ENCODE data around the gene TMEM125.

DNA sequence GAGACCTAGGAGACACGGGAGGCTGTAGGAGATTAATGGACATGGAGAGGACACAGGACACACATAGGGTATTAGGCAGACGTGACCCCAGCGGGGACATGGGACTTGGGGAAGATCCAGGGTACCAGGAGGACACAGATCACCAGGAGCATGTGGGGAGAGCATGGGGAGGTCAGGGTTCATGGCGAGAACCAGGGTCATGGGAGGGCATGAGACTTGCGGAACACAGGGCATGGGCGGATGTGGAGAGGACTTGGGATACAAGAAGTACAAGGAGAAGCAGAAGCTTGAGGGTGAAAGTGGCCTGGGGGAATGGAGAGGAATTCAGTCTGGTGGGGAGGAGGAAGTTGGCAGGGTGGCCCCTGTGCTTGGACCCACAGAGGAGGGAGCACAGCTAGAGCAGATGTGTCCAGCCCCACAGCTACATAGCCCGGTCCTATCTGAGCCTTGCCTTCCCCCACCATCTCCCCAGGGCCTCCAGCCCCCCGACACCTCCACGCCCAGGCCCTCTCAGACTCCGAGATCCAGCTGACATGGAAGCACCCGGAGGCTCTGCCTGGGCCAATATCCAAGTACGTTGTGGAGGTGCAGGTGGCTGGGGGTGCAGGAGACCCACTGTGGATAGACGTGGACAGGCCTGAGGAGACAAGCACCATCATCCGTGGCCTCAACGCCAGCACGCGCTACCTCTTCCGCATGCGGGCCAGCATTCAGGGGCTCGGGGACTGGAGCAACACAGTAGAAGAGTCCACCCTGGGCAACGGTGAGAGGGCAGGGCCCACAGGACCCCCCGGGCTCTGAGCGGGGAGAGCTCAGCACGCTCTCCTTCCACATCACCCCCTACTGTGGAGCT, 43.1 kb downstream of the TMEM125 start:
- no peak for TF ChIP-seq CTCF (IDR thresholded peaks at IDR 0.05)
- TF ChIP-seq POLR2A (IDR thresholded peaks at IDR 0.05): no peak

Data from testis (tissue), 2 donors.